ENCODE data around the gene LARP1. TPM values are rescaled to one million over a fixed set of nuclear protein-coding genes. Genes with fewer than 3 reads are reported as not detected.
"Not testable (repeated sequence)": the region's sequence is repeated elsewhere in the genome, so short reads cannot be mapped to it uniquely, and the experiment has no call there.

Gene LARP1
- total and polyA plus RNA-seq, 5 donors: 43.9 to 130 (median 122) TPM

DNA sequence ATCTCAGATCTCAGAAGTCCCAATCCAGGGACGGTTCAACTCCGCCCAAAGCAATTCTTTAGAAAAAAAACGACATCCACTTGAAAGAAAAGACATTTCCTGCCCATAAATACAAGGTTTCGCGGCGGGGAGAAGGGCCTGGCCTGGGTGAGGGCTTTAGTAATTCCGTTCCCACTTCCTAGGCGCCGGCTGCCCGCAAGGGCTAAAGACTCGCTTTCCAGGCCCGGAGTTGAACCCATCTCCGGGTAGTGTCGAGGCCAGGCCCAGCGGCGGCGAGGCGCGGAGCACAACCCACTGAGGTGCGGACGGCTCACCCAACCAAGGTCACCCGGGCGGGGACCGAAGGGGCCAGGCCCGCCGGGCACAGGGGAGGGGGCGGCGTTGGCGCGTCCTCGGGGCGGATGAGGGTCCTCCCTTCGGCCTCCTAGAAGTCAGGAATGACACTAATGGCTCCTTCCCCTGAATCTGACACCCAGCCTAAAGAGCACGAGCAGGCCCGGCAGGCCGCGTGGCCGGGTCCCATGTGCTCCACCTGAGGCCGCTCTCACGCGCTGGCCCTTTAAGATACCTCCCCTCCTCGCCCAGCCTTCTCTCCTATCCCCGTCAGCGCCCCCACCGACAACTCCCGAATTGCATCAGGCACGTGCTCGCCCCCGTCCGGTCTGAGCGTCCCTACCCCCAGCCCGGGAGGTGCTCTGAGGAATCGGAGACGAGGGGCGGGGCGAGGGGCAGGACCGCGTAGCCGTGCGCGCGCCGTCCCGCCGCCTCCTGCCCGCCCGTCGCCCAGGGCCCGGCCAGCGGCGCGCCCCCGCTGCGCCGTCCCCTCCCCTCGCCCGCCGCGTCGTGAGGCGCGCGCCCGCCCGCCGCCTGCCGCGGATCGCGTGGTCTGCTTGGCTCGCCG is 467 bp upstream of the LARP1 start:
- H3K9me3 ChIP-seq (ENCODE audit: control insufficient read depth, low read length): no peaks in the 10 kb centered on the region
- DNase-seq (peak; percentile 99 to 100 (median 100)), ATAC-seq (peak; percentile 95 to 96)
- H3K27ac ChIP-seq (ENCODE audit: low read length): peak overlapping the region; percentile 99
- intact Hi-C loops (cut with DNase I): loop anchor here in 3 of 4 donors (5.0 to 10.0 kb wide), 5 partner anchors 60 to 103 kb away; partner anchors contain the start of gene CNOT8 (in 1 of the 3)
- H3K4me3 ChIP-seq (ENCODE audit: low read length): peak overlapping the region; percentile 83
- H3K4me1 ChIP-seq (ENCODE audit: control insufficient read depth, insufficient read depth, low read length): peaks cover 4% of the 10 kb centered on the region
- 1% methylated on average over 91 of the region's 92 CpGs for WGBS
- H3K27me3 ChIP-seq (ENCODE audit: control insufficient read depth, insufficient read depth): no peaks in the 10 kb centered on the region

DNA sequence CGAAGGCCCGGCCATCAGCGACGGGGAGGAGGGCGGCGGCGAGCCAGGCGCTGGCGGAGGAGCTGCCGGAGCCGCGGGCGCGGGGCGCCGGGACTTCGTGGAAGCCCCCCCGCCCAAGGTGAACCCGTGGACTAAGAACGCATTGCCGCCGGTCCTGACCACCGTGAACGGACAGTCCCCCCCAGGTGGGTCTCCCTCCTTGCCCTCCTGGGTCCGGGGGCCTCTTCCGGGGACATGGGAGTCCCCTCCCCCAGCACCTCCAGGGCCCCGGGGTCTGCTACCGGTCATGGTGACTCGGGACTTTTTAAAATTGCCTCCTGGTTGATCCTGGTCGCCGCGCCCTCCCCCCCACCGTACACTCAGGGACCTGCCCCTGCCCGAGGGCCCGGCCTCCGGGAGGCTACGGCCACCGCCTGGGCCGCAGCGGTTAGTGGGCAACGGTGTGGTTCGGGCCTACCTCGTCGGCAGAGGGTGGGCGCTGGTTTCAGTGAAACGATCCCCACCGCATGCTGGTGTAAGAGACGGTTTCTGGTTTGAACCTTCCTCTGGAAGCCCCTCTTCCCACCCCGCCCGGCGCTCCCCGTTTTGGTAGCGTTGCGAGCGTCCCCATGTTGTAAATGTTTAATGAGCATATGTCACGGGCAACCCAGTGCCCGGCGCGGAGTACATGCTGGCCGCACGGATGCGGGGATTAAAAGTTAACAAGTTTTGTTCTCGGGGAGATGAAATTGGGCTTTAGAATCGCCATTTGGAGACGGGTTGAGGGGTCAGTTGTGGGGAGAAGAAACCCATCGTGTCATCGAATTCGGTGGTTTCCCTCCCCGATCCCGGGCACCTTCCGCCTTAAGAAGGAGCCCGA is 1.1 kb downstream of the LARP1 start:
- Histone ChIP-seq H3K4me1 (ENCODE audit: control insufficient read depth, insufficient read depth, low read length) (peaks cover 5% of the 10 kb centered on the region), H3K27me3 (ENCODE audit: control insufficient read depth, insufficient read depth) (no peaks in the 10 kb centered on the region), H3K4me3 (ENCODE audit: low read length) (peak overlapping the region; percentile 83), H3K9me3 (ENCODE audit: control insufficient read depth, low read length) (no peaks in the 10 kb centered on the region), H3K27ac (ENCODE audit: low read length) (peak overlapping the region; percentile 77)
- under 1% methylated on average over 72 of the region's 72 CpGs for WGBS
- intact Hi-C loops (cut with DNase I): loop anchor here in 2 of 4 donors (5.0 to 10.0 kb wide), 4 partner anchors 59 to 104 kb away; partner anchors contain the start of gene CNOT8 (in 1 of the 2)
- DNase-seq: peak; percentile 51 to 84 (median 80)
- ATAC-seq: peak; percentile 3 to 15

GRCh38 chr5:154756868-154757813 is 2.0 kb downstream of the LARP1 start:
- H3K9me3 ChIP-seq (ENCODE audit: control insufficient read depth, low read length): no peaks in the 10 kb centered on the region
- H3K4me1 ChIP-seq (ENCODE audit: control insufficient read depth, insufficient read depth, low read length): peaks cover 7% of the 10 kb centered on the region
- ATAC-seq (peak; percentile 3), DNase-seq (peak; percentile 60 to 83 (median 81))
- peak overlapping the region; percentile 77 for H3K27ac ChIP-seq (ENCODE audit: low read length)
- no peaks in the 10 kb centered on the region for H3K27me3 ChIP-seq (ENCODE audit: control insufficient read depth, insufficient read depth)
- intact Hi-C loops (cut with DNase I): loop anchor here in 2 of 4 donors (5.0 to 10.0 kb wide), 4 partner anchors 58 to 105 kb away; partner anchors contain the start of gene CNOT8 (in 1 of the 2)
- WGBS: under 1% methylated on average over 73 of the region's 73 CpGs
- peak overlapping the region; percentile 83 for H3K4me3 ChIP-seq (ENCODE audit: low read length)

- H3K9me3 ChIP-seq (ENCODE audit: control insufficient read depth, low read length): no peaks in the 10 kb centered on the region
- H3K4me3 ChIP-seq (ENCODE audit: low read length): peak overlapping the region; percentile 83
- intact Hi-C loops (cut with DNase I): loop anchor here in 2 of 4 donors (5.0 to 10.0 kb wide), 4 partner anchors 57 to 106 kb away; partner anchors contain the start of gene CNOT8 (in 1 of the 2)
- H3K27me3 ChIP-seq (ENCODE audit: control insufficient read depth, insufficient read depth): no peaks in the 10 kb centered on the region
- H3K27ac ChIP-seq (ENCODE audit: low read length): no peak overlapping the region
- WGBS: 15% methylated on average over 5 of the region's 5 CpGs
- peaks cover 10% of the 10 kb centered on the region for H3K4me1 ChIP-seq (ENCODE audit: control insufficient read depth, insufficient read depth, low read length)
- ATAC-seq (no peak), DNase-seq (no peak)
These were observed 2.7 kb downstream of the LARP1 start for GRCh38 chr5:154757814-154758406.

GRCh38 chr5:154758493-154758892 is 3.3 kb downstream of the LARP1 start:
- H3K4me3 ChIP-seq (ENCODE audit: low read length): no peak overlapping the region
- WGBS: 29% methylated on average over 5 of the region's 5 CpGs
- no peak overlapping the region for H3K27ac ChIP-seq (ENCODE audit: low read length)
- intact Hi-C loops (cut with DNase I): loop anchor here in 2 of 4 donors (5.0 to 10.0 kb wide), 4 partner anchors 56 to 106 kb away; partner anchors contain the start of gene CNOT8 (in 1 of the 2)
- ATAC-seq: no peak
- H3K9me3 ChIP-seq (ENCODE audit: control insufficient read depth, low read length): no peaks in the 10 kb centered on the region
- H3K4me1 ChIP-seq (ENCODE audit: control insufficient read depth, insufficient read depth, low read length): peaks cover 10% of the 10 kb centered on the region
- no peak for DNase-seq
- H3K27me3 ChIP-seq (ENCODE audit: control insufficient read depth, insufficient read depth): no peaks in the 10 kb centered on the region

DNA sequence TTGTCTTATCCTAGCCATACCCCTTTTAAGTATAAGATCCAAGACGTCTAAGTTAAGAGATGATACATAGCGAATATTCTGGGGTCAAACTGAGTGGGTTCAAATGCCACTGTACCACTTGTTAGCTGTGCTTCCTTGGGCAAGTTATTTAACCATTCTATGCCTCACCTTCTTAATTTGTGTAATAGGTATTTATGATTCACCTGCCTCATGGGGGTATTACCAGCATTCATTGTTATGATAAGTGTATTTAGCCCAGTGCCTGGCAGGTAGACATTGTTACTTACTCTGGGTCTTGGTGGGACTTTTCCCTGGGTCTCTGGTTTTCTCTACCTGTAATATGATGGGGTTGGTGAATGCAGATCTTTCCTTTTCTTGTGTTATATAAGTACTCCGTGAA is 3.8 kb downstream of the LARP1 start:
- H3K27ac ChIP-seq (ENCODE audit: low read length): no peak overlapping the region

GRCh38 chr5:154759868-154760267 is 4.7 kb downstream of the LARP1 start:
- intact Hi-C loops (cut with DNase I): loop anchor here in 2 of 4 donors (5.0 to 10.0 kb wide), 4 partner anchors 55 to 108 kb away; partner anchors contain the start of gene CNOT8 (in 1 of the 2)
- not testable (repeated sequence) for H3K4me3 ChIP-seq (ENCODE audit: low read length); ATAC-seq; H3K9me3 ChIP-seq (ENCODE audit: control insufficient read depth, low read length); H3K4me1 ChIP-seq (ENCODE audit: control insufficient read depth, insufficient read depth, low read length); H3K27ac ChIP-seq (ENCODE audit: low read length); DNase-seq; H3K27me3 ChIP-seq (ENCODE audit: control insufficient read depth, insufficient read depth)
- 93% methylated on average over 12 of the region's 12 CpGs for WGBS

More for the DNA sequence above, 3.8 kb downstream of the LARP1 start:
- DNase-seq: no peak
- peaks cover 10% of the 10 kb centered on the region for H3K4me1 ChIP-seq (ENCODE audit: control insufficient read depth, insufficient read depth, low read length)
- intact Hi-C loops (cut with DNase I): loop anchor here in 2 of 4 donors (5.0 to 10.0 kb wide), 4 partner anchors 56 to 107 kb away; partner anchors contain the start of gene CNOT8 (in 1 of the 2)
- ATAC-seq: no peak
- no peaks in the 10 kb centered on the region for H3K27me3 ChIP-seq (ENCODE audit: control insufficient read depth, insufficient read depth)
- no peak overlapping the region for H3K4me3 ChIP-seq (ENCODE audit: low read length)
- no peaks in the 10 kb centered on the region for H3K9me3 ChIP-seq (ENCODE audit: control insufficient read depth, low read length)
- 49% methylated on average over 3 of the region's 3 CpGs for WGBS

GRCh38 chr5:154761046-154761736 is 6.0 kb downstream of the LARP1 start:
- intact Hi-C loops (cut with DNase I): no loop called here
- ATAC-seq: no peak

GRCh38 chr5:154762261-154762660 is 7.1 kb downstream of the LARP1 start:
- intact Hi-C loops (cut with DNase I): no loop called here
- peak in 1 of 2 donors; percentile 4 for ATAC-seq

More at GRCh38 chr5:154761046-154761736, 6.0 kb downstream of the LARP1 start:
- H3K9me3 ChIP-seq (ENCODE audit: control insufficient read depth, low read length): no peaks in the 10 kb centered on the region
- H3K4me3 ChIP-seq (ENCODE audit: low read length): no peak overlapping the region
- H3K4me1 ChIP-seq (ENCODE audit: control insufficient read depth, insufficient read depth, low read length): peaks cover 16% of the 10 kb centered on the region
- WGBS: 56% methylated on average over 5 of the region's 5 CpGs
- H3K27me3 ChIP-seq (ENCODE audit: control insufficient read depth, insufficient read depth): no peaks in the 10 kb centered on the region
- H3K27ac ChIP-seq (ENCODE audit: low read length): no peak overlapping the region
- DNase-seq: no peak

More at GRCh38 chr5:154762261-154762660, 7.1 kb downstream of the LARP1 start:
- WGBS: 46% methylated on average over 1 of the region's 1 CpG
- Histone ChIP-seq H3K4me3 (ENCODE audit: low read length) (no peak overlapping the region), H3K4me1 (ENCODE audit: control insufficient read depth, insufficient read depth, low read length) (peaks cover 26% of the 10 kb centered on the region), H3K27me3 (ENCODE audit: control insufficient read depth, insufficient read depth) (no peaks in the 10 kb centered on the region), H3K27ac (ENCODE audit: low read length) (no peak overlapping the region), H3K9me3 (ENCODE audit: control insufficient read depth, low read length) (no peaks in the 10 kb centered on the region)
- DNase-seq: no peak

Measured in right cardiac atrium (tissue), 5 donors.